Astrocyte of the cerebellum (primary cell): Measurements from ENCODE around the gene ZNF799.
A peak's percentile ranks its signal among the peaks of the same experiment; 100 is the strongest.
"Not testable (repeated sequence)": the region's sequence is repeated elsewhere in the genome, so short reads cannot be mapped to it uniquely, and the experiment has no call there.

Source experiments
- DNase-seq: peaks from one replicate; pipeline ENCODE4 v3.0.0-alpha.2; 2011; ENCODE audit warnings: low read depth
- H3K4me3 ChIP-seq: 2 replicates; pipeline ENCODE4 v1.5.1; 2011; ENCODE audit warnings: mild to moderate bottlenecking, low read depth, low read length, moderate library complexity
- in situ Hi-C: cut with HindIII; loops from 2 replicates; pipeline ENCODE4 v1.10.0; 2017; ENCODE audit warnings: low sequenced_read_pairs
- TF ChIP-seq, protein P1 (sequence below): IDR thresholded peaks from 2 replicates; pipeline ENCODE4 v1.5.1; 2012; ENCODE audit warnings: low read length, low read depth, moderate library complexity, mild to moderate bottlenecking; ENCODE audit errors: missing control alignments

ZNF799 gene

DNA sequence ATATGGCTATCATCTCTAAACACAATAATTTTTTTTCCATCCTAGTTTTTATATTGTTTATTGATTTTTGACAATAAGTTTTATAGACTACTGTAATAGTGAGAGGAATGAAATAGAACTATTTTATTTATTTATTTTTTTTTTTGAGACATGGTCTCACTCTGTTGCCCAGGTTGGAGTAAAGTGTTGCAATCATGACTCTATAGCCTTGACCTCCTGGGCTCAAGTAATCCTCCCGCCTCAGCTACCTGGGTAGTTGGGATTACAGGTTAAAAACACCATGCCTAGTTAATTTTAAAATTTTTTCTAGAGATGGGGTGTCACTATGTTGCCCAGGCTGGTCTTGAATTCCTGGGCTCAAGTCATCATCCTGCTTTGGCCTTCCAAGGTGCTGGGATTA, 27.0 kb downstream of the ZNF799 start:
- no peak for DNase-seq
- no peak overlapping the region for H3K4me3 ChIP-seq
- TF ChIP-seq, protein P1, sequence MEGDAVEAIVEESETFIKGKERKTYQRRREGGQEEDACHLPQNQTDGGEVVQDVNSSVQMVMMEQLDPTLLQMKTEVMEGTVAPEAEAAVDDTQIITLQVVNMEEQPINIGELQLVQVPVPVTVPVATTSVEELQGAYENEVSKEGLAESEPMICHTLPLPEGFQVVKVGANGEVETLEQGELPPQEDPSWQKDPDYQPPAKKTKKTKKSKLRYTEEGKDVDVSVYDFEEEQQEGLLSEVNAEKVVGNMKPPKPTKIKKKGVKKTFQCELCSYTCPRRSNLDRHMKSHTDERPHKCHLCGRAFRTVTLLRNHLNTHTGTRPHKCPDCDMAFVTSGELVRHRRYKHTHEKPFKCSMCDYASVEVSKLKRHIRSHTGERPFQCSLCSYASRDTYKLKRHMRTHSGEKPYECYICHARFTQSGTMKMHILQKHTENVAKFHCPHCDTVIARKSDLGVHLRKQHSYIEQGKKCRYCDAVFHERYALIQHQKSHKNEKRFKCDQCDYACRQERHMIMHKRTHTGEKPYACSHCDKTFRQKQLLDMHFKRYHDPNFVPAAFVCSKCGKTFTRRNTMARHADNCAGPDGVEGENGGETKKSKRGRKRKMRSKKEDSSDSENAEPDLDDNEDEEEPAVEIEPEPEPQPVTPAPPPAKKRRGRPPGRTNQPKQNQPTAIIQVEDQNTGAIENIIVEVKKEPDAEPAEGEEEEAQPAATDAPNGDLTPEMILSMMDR, result no peak
- in situ Hi-C loops, result no loop called here

DNA sequence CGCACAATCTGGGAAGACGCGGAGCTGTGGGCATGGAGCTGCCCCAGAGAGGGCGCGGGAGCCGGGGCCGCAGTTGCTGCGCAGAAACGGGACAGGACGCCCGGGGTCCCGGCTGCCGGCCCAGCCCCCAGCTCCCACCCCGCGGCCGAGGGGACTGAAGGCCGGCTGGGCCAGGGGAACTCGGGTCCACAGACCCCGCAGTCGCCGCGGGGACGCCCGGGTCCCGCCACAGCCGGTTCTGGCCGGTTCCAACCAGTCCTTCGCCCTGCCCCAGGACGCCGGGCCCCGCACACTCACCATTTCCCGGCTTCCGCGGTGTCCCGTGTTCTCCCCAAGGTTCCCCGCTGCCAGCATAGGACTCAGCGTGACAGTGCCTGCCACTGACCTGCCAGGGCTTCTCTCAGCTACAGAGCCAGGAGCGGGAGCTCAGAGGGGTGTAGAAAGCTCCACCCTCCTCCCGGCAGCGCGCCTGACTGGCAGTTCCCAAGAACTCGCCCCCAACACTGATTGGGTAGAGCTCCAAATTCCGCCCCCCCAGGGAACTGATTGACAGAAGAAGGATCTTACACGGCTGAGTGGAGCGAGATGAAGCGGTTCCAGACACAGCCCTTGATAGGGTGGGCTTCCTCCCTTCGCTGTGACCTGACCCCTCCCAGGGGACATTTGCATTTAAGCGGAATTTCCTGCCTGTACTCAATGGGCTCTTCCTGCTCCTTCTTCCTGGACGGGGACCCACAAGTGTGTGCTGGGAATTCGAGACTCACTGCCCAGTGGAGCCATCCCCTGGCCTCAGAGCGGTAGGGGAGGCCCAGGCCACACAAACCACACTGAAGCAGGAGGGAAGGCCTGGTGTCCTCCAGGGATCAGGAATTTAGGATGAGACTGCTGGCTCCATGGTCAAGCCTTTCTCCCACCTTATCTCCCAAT, 35.6 kb downstream of the ZNF799 start, which contains the start of gene ZNF442:
Gene ZNF442, minus strand, starts transcription at position 448 of the 927 bp plus-strand sequence. CDS start 2,052 bp downstream, outside the sequence.
- DNase-seq, result peak; percentile 90
- in situ Hi-C loops, result no loop called here
- TF ChIP-seq, protein P1, result peak; percentile 69
- peak within 1 kb of the TSS; percentile 84 for H3K4me3 ChIP-seq

DNA sequence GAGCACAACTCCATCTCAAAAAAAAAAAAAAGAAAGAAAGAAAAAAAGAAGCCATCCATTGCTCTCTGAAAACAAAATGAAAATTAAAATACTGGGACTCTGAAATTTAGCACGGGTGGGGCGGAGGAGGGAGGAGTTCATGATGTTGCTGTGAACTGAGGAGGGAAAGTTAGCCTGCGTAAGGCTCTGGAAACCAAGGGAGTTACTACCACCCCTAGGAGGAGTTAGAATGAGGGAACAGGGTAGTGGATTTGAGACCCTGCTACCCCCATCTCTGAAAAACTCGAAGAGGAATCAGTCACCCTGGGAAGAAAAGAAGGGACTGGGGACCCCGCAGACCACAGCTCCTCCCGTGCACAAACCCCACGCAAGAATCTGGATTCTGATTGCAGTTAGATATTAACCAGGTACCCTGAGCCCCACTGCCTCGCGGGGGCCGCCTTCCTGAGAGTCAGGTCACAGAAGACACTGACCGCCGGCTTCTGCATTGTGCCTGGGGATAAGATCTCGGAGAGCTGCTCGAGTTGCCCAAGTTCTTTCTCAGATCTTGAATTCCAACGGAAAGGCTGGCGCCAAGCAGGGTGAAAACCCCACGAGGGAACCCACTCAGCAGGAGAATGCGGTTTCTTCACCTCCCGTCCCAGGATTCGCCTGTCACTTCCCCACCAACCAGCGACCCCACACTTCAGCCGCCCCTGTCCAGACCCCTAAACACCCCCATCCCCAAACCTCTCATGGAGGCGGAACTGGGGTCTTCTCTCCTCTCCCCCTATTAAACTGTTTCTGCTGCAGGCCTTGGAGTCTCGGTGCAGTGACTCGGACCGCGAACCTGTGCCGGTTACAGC, 36.5 kb downstream of the ZNF799 start:
- in situ Hi-C loops, result no loop called here
- TF ChIP-seq, protein P1, result no peak
- no peak for DNase-seq
- peak overlapping the region; percentile 84 for H3K4me3 ChIP-seq

DNA sequence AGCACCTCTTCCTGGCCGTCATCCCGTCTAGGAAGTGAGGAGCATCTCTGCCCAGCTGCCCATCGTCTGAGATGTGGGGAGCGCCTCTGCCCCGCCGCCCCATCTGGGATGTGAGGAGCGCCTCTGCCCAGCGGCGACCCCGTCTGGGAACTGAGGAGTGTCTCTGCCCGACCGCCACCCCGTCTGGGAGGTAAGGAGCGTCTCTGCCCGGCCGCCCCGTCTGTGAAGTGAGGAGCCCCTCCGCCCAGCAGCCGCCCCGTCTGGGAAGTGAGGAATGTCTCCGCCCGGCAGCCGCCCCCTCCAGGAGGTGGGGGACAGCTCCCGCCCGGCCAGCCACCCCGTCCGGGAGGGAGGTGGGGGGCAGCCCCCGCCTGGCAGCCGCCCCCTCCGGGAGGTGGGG, 38.8 kb downstream of the ZNF799 start:
- in situ Hi-C loops, DNase-seq, H3K4me3 ChIP-seq: not testable (repeated sequence)

DNA sequence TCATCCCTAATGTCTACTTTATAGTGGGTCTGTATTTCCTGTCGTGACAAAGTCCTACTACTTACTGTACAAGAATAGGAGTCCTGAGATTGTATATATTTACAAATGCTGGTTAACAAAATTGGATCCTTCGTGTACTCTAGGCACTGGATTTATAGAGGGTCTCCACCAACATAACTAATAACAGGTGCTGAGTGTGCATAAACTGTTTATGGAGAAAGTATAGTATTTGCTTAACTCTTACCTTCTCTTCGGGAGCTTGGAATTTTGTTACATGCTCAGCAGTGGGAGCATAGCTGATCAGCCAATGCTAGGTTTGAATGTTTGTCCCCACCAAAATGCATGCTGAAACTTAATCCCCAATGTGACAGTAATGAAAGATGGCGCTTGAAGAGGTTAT, 47.7 kb downstream of the ZNF799 start:
- H3K4me3 ChIP-seq, result no peak overlapping the region
- in situ Hi-C loops, result no loop called here
- TF ChIP-seq, protein P1, result no peak
- no peak for DNase-seq

DNA sequence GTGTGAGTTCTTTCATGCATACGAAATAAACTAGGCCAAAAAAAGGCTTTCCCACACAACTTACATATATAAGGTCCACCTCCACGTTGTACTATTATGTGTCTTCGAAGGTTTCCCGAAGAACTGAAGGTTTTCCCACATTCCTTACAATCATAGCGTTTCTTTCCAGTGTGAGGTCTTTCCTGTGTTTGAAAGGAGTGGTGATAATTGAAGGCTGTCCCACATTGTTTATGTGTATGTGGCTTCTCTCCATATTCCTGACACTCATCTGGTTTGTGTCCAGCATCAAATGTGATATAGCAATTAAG, 50.2 kb downstream of the ZNF799 start:
- no peak overlapping the region for H3K4me3 ChIP-seq
- no peak for DNase-seq
- in situ Hi-C loops, result no loop called here
- TF ChIP-seq, protein P1, result no peak
